GM12878 (cell line): Measurements from ENCODE around the gene SOX6. TPM values are rescaled to one million over a fixed set of nuclear protein-coding genes. Genes with fewer than 3 reads are reported as not detected.

ENCODE experiments used
- ATAC-seq: fragments of 200-7000 bp; cut with Tn5 transposase; 3 replicates; pipeline ENCODE4 v1.9.1; 2020; ENCODE audit warnings: mild to moderate bottlenecking, moderate library complexity
- BruUV-seq: library from RNA; stranded (reverse); fragments of 400-500 nt; replicated peaks from 2 replicates; lab custom pipeline; 2021; lab: Mats Ljungman, UMichigan
- CTCF ChIA-PET: fragments of 300-600 bp; sonication (Branson Sonifier 250); formaldehyde crosslinking; extraction: SDS; loops from one replicate; lab custom pipeline; 2021; ENCODE audit warnings: inconsistent platforms; lab: Yijun Ruan, JAX
- POLR2A ChIA-PET: fragments of 350-600 bp; formaldehyde crosslinking; extraction: SDS; loops from one replicate; lab custom pipeline; 2021; ENCODE audit warnings: inconsistent platforms; lab: Charles Lee
- RAD21 ChIA-PET: fragments of 300-600 bp; sonication (Branson Sonifier 250); formaldehyde crosslinking; loops from one replicate; lab custom pipeline; 2023; ENCODE audit warnings: antibody characterized with exemption; ENCODE audit not compliant: unreplicated experiment; lab: Charles Lee
- SMC1A ChIA-PET: fragments of 300-600 bp; sonication (Branson Sonifier 250); formaldehyde crosslinking; loops from one replicate; lab custom pipeline; 2023; ENCODE audit not compliant: unreplicated experiment, uncharacterized antibody; lab: Charles Lee
- DNase-seq: peaks from one replicate; pipeline ENCODE4 v3.0.0-alpha.2; 2011; ENCODE audit warnings: low read depth, low spot score
- FAIRE-seq: peaks from 3 replicates; lab custom pipeline; 2011; peaks lifted over from hg19 to GRCh38; lab: Jason Lieb, UNC
- H2AFZ ChIP-seq: 2 replicates; pipeline ENCODE4 v1.6.0; 2011; ENCODE audit warnings: low read depth, low read length, control low read depth; ENCODE audit not compliant: control insufficient read depth
- H3K27ac ChIP-seq: 2 replicates; pipeline ENCODE4 v1.5.1; 2011; ENCODE audit warnings: control low read depth; ENCODE audit not compliant: control insufficient read depth, insufficient read depth
- H3K27me3 ChIP-seq, 2 experiments: replicated peaks in 1 of 2; 2 replicates each; pipeline versions ENCODE4 v1.6.0 to v1.6.1; 2011; ENCODE audit warnings: low read length in 1 of 2; ENCODE audit not compliant: control insufficient read depth in 2 of 2, insufficient read depth in 2 of 2
- H3K36me3 ChIP-seq, 2 experiments: 2 replicates each; pipeline ENCODE4 v1.5.1; 2011; ENCODE audit warnings: low read length in 1 of 2; ENCODE audit not compliant: control insufficient read depth in 2 of 2, insufficient read depth in 2 of 2
- H3K4me1 ChIP-seq: 2 replicates; pipeline ENCODE4 v1.6.1; 2011; ENCODE audit warnings: mild to moderate bottlenecking, low read length, moderate library complexity, mixed read lengths; ENCODE audit not compliant: control insufficient read depth, insufficient read depth
- H3K4me2 ChIP-seq: 2 replicates; pipeline ENCODE4 v1.6.0; 2011; ENCODE audit warnings: control low read depth; ENCODE audit not compliant: control insufficient read depth, insufficient read depth
- H3K4me3 ChIP-seq: fragments of 200-600 bp; sonication (generic); 2 replicates; pipeline ENCODE4 v1.5.1; 2016
- H3K79me2 ChIP-seq: 2 replicates; pipeline ENCODE4 v1.6.0; 2011; ENCODE audit warnings: low read length; ENCODE audit not compliant: control insufficient read depth, insufficient read depth
- H3K9ac ChIP-seq: 2 replicates; pipeline ENCODE4 v1.8.0; 2011; ENCODE audit warnings: low read length, control low read depth, mixed read lengths; ENCODE audit not compliant: control insufficient read depth, insufficient read depth
- H3K9me3 ChIP-seq: replicated peaks from 3 replicates; pipeline ENCODE4 v1.5.1; 2011; ENCODE audit warnings: mild to moderate bottlenecking, low read length; ENCODE audit not compliant: control insufficient read depth, insufficient read depth
- H4K20me1 ChIP-seq: 2 replicates; pipeline ENCODE4 v1.6.0; 2011; ENCODE audit not compliant: control insufficient read depth, insufficient read depth
- CUX1 ChIP-seq: IDR thresholded peaks from 2 replicates; pipeline ENCODE4 v1.6.1; 2012; ENCODE audit warnings: improper control_type of control experiment, low read depth, low read length; ENCODE audit not compliant: insufficient replicate concordance
- DPF2 ChIP-seq: fragments of 450-650 bp; IDR thresholded peaks from 2 replicates; pipeline ENCODE4 v1.6.1; 2017; ENCODE audit warnings: mild to moderate bottlenecking
- FOS ChIP-seq: IDR thresholded peaks from 3 replicates; pipeline ENCODE4 v1.6.1; 2011; ENCODE audit warnings: borderline replicate concordance; ENCODE audit not compliant: insufficient read length; ENCODE audit errors: extremely low read depth
- MYC ChIP-seq: IDR thresholded peaks from 2 replicates; pipeline ENCODE4 v1.6.1; 2011; ENCODE audit warnings: mild to moderate bottlenecking, low read length, moderate library complexity, inconsistent platforms; ENCODE audit not compliant: insufficient read depth, insufficient replicate concordance, insufficient read length, severe bottlenecking
- NR2F1 ChIP-seq: fragments of 450-650 bp; conservative IDR thresholded peaks from 2 replicates; pipeline ENCODE4 v1.6.1; 2017; ENCODE audit warnings: mild to moderate bottlenecking
- STAT3 ChIP-seq: IDR thresholded peaks from 2 replicates; pipeline ENCODE4 v1.6.1; 2011; ENCODE audit warnings: low read depth, low read length, improper control_type of control experiment
- WGBS: methylation state at CpG from one replicate; pipeline ENCODE4 v1.1.6; 2016; ENCODE audit warnings: low lambda C conversion rate; ENCODE audit not compliant: insufficient replicate concordance, insufficient coverage; ENCODE audit errors: missing lambda C conversion rate; 5-methylcytosine and 5-hydroxymethylcytosine counted together
- in situ Hi-C: fragments of 300-500 bp; cut with MboI; formaldehyde crosslinking; loops from 9 replicates; pipeline ENCODE4 v1.14.3; 2018; ENCODE audit warnings: mixed read lengths
- intact Hi-C: fragments of 100-400 bp; cut with micrococcal nuclease; formaldehyde crosslinking; loops from one replicate; pipeline ENCODE4 v1.14.2; 2022; ENCODE audit not compliant: unreplicated experiment
- polyA plus RNA-seq, 11 experiments: library from polyadenylated mRNA; depleted of rRNA in 4 of 11; unstranded in 6 of 11; stranded (reverse) in 5 of 11; fragments of >200 nt; fragmentation: Nextera tagmentation in 4 of 11; fragmentation: Illumina TruSeq in 1 of 11; extraction: Ambion mirVana in 4 of 11; extraction: Trizol in 1 of 11; gene quantifications; 1 replicate in 1 of 11; 2 replicates in 10 of 11; pipeline versions ENCODE4 v1.2.1 to v1.2.3, GENCODE V29; 2011 to 2016; ENCODE audit warnings: inconsistent platforms in 2 of 11, missing spikeins in 2 of 11, low read depth in 1 of 11
- total RNA-seq, 4 experiments: library from RNA; depleted of rRNA in 3 of 4; stranded (reverse); fragments of >200 nt in 3 of 4; fragmentation: Illumina TruSeq in 1 of 4; extraction: Trizol in 1 of 4; gene quantifications; 2 replicates each; pipeline versions ENCODE4 v1.2.1 to v1.2.3, GENCODE V29; 2013 to 2021
- TF ChIP-seq, protein P1 (sequence below): fragments of 450-650 bp; IDR thresholded peaks from 2 replicates; pipeline ENCODE4 v1.6.1; 2017; ENCODE audit warnings: mild to moderate bottlenecking, moderate library complexity

The SOX6 gene
- total and polyA plus RNA-seq, 10 of the 15 experiments (the other 5 are each of a cell fraction or from before 2014, with no cell fraction given) = 0.03 to 0.71 (median 0.29) TPM; not detected in 4

DNA sequence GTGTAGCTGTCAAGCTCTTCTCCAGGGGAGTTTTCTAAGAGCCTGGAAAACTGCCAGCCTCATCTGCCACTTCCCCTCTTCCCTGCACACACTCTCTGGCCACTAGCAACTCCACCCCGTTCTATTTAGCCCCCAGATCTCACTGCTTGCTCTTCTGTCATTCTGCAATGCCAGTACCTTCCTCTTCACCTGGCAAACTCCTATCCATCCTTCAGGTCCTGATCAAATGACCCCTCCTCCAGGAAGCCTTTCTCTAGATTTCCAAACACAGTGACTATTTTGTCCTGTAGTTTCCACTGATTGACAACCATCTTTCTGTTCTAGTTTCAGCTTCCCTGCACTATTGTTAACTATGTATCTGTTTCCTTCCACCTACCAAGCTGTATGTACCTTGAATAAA is 437.7 kb downstream of the SOX6 start:
- FAIRE-seq = no peak
- Histone ChIP-seq H3K27ac (no peak overlapping the region), H3K79me2 (no peaks in the 10 kb centered on the region), H4K20me1 (no peaks in the 10 kb centered on the region), H3K9ac (no peak overlapping the region), H3K4me1 (no peaks in the 10 kb centered on the region), H3K27me3 (no peaks in the 10 kb centered on the region)
- no TSS peak for BruUV-seq
- no peak for DNase-seq
- SMC1A ChIA-PET = interaction anchor here (0.6 kb wide), 1 partner anchor 275 kb away, joined by 3 read pairs; no protein-coding TSS in a partner anchor
- in situ Hi-C loops = no loop called here
- ATAC-seq = no peak
- intact Hi-C loops = no loop called here
- no peak for TF ChIP-seq MYC
- no peak for TF ChIP-seq FOS
- no peak for TF ChIP-seq NR2F1
- TF ChIP-seq, protein P1, sequence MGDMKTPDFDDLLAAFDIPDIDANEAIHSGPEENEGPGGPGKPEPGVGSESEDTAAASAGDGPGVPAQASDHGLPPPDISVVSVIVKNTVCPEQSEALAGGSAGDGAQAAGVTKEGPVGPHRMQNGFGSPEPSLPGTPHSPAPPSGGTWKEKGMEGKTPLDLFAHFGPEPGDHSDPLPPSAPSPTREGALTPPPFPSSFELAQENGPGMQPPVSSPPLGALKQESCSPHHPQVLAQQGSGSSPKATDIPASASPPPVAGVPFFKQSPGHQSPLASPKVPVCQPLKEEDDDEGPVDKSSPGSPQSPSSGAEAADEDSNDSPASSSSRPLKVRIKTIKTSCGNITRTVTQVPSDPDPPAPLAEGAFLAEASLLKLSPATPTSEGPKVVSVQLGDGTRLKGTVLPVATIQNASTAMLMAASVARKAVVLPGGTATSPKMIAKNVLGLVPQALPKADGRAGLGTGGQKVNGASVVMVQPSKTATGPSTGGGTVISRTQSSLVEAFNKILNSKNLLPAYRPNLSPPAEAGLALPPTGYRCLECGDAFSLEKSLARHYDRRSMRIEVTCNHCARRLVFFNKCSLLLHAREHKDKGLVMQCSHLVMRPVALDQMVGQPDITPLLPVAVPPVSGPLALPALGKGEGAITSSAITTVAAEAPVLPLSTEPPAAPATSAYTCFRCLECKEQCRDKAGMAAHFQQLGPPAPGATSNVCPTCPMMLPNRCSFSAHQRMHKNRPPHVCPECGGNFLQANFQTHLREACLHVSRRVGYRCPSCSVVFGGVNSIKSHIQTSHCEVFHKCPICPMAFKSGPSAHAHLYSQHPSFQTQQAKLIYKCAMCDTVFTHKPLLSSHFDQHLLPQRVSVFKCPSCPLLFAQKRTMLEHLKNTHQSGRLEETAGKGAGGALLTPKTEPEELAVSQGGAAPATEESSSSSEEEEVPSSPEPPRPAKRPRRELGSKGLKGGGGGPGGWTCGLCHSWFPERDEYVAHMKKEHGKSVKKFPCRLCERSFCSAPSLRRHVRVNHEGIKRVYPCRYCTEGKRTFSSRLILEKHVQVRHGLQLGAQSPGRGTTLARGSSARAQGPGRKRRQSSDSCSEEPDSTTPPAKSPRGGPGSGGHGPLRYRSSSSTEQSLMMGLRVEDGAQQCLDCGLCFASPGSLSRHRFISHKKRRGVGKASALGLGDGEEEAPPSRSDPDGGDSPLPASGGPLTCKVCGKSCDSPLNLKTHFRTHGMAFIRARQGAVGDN = no peak
- TF ChIP-seq STAT3 = no peak
- TF ChIP-seq CUX1 = no peak
- TF ChIP-seq DPF2 = no peak
- TF ChIP-seq, all 136 proteins: peak for 0
- Histone ChIP-seq H2AFZ (no peak overlapping the region), H3K4me3 (no peak overlapping the region), H3K9me3 (no peaks in the 10 kb centered on the region), H3K36me3 (no peaks in the 10 kb centered on the region), H3K4me2 (no peak overlapping the region)
- ChIA-PET POLR2A (interaction anchor here (0.7 kb wide), 1 partner anchor 73 kb away, joined by 3 read pairs; no protein-coding TSS in a partner anchor), CTCF (no interaction called here), RAD21 (no interaction called here)
- 0% methylated on average over 1 of the region's 1 CpG for WGBS
